PC-3 (cell line): ENCODE data around the gene SCGB1C2.

Experiments
- EZH2 ChIP-seq: fragments of 300-600 bp; sonication (generic); IDR thresholded peaks from one replicate; pipeline ENCODE4 v1.6.1; 2017; ENCODE audit warnings: antibody characterized with exemption, mild to moderate bottlenecking, low read length; ENCODE audit not compliant: unreplicated experiment
- TF ChIP-seq, protein P1 (sequence below): fragments of 300-600 bp; sonication (generic); conservative IDR thresholded peaks from 2 replicates; pipeline ENCODE4 v1.5.1; 2017; ENCODE audit warnings: antibody characterized with exemption, low read depth, mild to moderate bottlenecking, low read length

GRCh38 chr17:156094-156621, 18.8 kb downstream of the SCGB1C2 start:
- TF ChIP-seq, protein P1, sequence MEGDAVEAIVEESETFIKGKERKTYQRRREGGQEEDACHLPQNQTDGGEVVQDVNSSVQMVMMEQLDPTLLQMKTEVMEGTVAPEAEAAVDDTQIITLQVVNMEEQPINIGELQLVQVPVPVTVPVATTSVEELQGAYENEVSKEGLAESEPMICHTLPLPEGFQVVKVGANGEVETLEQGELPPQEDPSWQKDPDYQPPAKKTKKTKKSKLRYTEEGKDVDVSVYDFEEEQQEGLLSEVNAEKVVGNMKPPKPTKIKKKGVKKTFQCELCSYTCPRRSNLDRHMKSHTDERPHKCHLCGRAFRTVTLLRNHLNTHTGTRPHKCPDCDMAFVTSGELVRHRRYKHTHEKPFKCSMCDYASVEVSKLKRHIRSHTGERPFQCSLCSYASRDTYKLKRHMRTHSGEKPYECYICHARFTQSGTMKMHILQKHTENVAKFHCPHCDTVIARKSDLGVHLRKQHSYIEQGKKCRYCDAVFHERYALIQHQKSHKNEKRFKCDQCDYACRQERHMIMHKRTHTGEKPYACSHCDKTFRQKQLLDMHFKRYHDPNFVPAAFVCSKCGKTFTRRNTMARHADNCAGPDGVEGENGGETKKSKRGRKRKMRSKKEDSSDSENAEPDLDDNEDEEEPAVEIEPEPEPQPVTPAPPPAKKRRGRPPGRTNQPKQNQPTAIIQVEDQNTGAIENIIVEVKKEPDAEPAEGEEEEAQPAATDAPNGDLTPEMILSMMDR, result no peak
- TF ChIP-seq EZH2, result no peak
